ENCODE results near the gene SYNE2. TPM values are rescaled to one million over a fixed set of nuclear protein-coding genes. Genes with fewer than 3 reads are reported as not detected.
A peak's percentile ranks its signal among the peaks of the same experiment; 100 is the strongest.

The SYNE2 gene
- total and polyA plus RNA-seq, 4 donors, result 26.9 to 208 (median 67.9) TPM

DNA sequence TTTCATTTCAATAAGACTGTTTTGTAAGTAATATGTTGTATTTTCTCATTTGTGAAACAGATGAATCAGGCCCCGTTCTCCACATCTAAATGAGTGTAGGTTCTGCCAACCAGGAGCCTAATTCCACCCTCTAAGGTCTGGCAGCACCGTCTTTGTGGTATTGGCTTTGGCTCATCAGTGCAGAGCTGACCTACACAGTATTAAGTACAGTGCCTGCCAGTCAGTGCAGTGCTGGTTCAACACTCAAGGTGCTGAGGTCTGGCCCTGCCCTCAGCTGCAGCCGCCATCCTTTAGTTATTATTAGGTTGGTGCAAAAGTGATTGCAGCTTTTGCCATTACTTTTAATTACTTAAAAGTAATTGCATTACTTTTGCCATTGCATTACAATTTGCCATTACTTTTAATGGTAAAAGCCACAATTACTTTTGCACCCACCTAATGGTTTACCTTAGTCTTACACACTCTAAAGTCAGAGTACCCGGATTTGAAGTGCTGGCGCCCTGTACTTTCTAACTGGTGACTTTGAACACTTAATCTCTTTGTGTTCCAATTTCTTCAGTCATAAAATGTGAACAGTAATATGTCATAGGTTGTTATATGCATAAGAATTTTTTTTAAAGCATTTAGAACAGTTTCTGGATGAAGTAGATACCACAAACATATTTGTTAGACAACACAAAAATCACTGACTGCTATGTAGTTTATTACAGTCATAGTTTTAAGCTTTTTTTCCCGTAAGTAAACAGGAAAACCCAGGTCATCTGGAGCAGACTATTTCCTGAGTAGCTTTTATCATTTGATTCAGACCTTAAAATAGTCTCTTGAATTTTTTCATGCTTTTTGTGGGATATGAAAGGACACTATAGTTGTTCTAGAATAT lies 99.5 kb downstream of the SYNE2 start:
- Histone ChIP-seq H3K27ac (ENCODE audit: low read depth in 1 of 2, low read length in 1 of 2) (peak overlapping the region in 1 of 2 donors; percentile 45), H3K9me3 (ENCODE audit: control insufficient read depth in 4 of 4, insufficient read depth in 3 of 4, low read length in 3 of 4) (no peaks in the 10 kb centered on the region), H3K4me1 (ENCODE audit: control insufficient read depth in 5 of 5, insufficient read depth in 5 of 5, low read length in 5 of 5) (peaks cover 0 to 3% (median 0%) of the 10 kb centered on the region in 5 donors), H3K27me3 (ENCODE audit: control insufficient read depth in 3 of 3, insufficient read depth in 3 of 3, low read length in 2 of 3) (no peaks in the 10 kb centered on the region), H3K9ac (ENCODE audit: insufficient read depth in 1 of 2, low read length in 2 of 2) (no peak overlapping the region), H3K4me3 (no peak overlapping the region), H3K36me3 (ENCODE audit: control insufficient read depth in 4 of 4, insufficient read depth in 4 of 4, low read length in 4 of 4) (peaks cover 1 to 23% (median 10%) of the 10 kb centered on the region in 4 donors)
- DNase-seq (no peak), ATAC-seq (ENCODE audit: insufficient read depth, low FRiP score) (no peak)
- 81% methylated on average over 6 of the region's 6 CpGs for WGBS, 2 donors
- TF ChIP-seq, protein P1, sequence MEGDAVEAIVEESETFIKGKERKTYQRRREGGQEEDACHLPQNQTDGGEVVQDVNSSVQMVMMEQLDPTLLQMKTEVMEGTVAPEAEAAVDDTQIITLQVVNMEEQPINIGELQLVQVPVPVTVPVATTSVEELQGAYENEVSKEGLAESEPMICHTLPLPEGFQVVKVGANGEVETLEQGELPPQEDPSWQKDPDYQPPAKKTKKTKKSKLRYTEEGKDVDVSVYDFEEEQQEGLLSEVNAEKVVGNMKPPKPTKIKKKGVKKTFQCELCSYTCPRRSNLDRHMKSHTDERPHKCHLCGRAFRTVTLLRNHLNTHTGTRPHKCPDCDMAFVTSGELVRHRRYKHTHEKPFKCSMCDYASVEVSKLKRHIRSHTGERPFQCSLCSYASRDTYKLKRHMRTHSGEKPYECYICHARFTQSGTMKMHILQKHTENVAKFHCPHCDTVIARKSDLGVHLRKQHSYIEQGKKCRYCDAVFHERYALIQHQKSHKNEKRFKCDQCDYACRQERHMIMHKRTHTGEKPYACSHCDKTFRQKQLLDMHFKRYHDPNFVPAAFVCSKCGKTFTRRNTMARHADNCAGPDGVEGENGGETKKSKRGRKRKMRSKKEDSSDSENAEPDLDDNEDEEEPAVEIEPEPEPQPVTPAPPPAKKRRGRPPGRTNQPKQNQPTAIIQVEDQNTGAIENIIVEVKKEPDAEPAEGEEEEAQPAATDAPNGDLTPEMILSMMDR (IDR thresholded peaks at IDR 0.05; ENCODE audit: control extremely low read depth, extremely low read depth), result no peak

DNA sequence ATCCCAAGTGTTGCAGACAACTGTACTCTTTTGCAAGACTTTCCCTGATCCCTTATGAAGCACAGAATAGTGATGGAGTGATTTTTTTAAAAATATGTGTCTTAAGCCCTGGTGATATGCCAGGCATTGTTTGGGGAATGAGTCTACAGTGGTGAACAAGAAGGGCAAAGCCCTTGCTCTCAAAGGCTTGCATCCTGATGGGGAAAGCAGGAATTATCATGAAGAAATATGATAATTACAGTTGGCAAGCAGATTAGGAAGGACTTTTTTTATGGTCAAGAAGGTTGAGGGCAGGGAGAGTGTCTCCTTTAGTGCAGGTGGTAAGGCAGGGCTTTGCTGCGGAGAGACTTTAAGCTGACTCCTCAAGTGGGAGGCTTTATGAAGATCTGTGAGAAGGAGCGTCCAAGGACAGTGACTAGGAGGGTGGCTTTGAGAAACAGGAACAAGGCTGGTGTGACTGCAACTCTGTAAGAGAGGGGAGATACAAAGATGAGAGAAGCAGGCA lies 100.2 kb downstream of the SYNE2 start:
- peaks cover 1 to 26% (median 10%) of the 10 kb centered on the region in 4 donors for H3K36me3 ChIP-seq (ENCODE audit: control insufficient read depth in 4 of 4, insufficient read depth in 4 of 4, low read length in 4 of 4)
- DNase-seq (no peak), ATAC-seq (ENCODE audit: insufficient read depth, low FRiP score) (no peak)
- H3K27me3 ChIP-seq (ENCODE audit: control insufficient read depth in 3 of 3, insufficient read depth in 3 of 3, low read length in 2 of 3), result no peaks in the 10 kb centered on the region
- no peaks in the 10 kb centered on the region for H3K9me3 ChIP-seq (ENCODE audit: control insufficient read depth in 4 of 4, insufficient read depth in 3 of 4, low read length in 3 of 4)
- 92 to 95% methylated on average over 2 of the region's 2 CpGs for WGBS, 2 donors
- H3K27ac ChIP-seq (ENCODE audit: low read depth in 1 of 2, low read length in 1 of 2), result no peak overlapping the region
- TF ChIP-seq, protein P1 (IDR thresholded peaks at IDR 0.05; ENCODE audit: control extremely low read depth, extremely low read depth), result no peak
- H3K4me3 ChIP-seq, result no peak overlapping the region
- H3K4me1 ChIP-seq (ENCODE audit: control insufficient read depth in 5 of 5, insufficient read depth in 5 of 5, low read length in 5 of 5), result peaks cover 0 to 6% (median 0%) of the 10 kb centered on the region in 5 donors
- no peak overlapping the region for H3K9ac ChIP-seq (ENCODE audit: insufficient read depth in 1 of 2, low read length in 2 of 2)

DNA sequence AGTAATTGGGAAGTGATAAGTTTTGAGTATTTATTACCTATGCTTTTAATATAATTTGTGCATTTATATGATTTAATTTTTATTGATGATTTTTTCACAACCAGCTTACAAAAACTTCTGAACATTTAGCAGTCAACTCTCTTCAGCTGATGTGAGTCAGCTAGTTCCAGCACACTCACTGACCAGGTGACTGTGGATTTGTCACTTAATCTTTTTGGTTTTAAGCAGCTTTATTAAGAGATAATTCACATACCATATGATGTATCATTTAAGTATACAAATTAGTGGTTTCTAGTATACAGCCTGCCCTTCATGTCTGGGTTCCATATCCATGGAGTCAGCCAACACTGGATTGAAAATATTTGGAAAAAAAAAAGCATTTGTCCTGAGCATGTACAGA lies 103.5 kb downstream of the SYNE2 start:
- Histone ChIP-seq H3K27ac (ENCODE audit: low read depth in 1 of 2, low read length in 1 of 2) (no peak overlapping the region), H3K9me3 (ENCODE audit: control insufficient read depth in 4 of 4, insufficient read depth in 3 of 4, low read length in 3 of 4) (no peaks in the 10 kb centered on the region), H3K36me3 (ENCODE audit: control insufficient read depth in 4 of 4, insufficient read depth in 4 of 4, low read length in 4 of 4) (peaks cover 3 to 16% (median 5%) of the 10 kb centered on the region in 4 donors), H3K9ac (ENCODE audit: insufficient read depth in 1 of 2, low read length in 2 of 2) (no peak overlapping the region), H3K27me3 (ENCODE audit: control insufficient read depth in 3 of 3, insufficient read depth in 3 of 3, low read length in 2 of 3) (no peaks in the 10 kb centered on the region), H3K4me1 (ENCODE audit: control insufficient read depth in 5 of 5, insufficient read depth in 5 of 5, low read length in 5 of 5) (peaks cover 0 to 8% (median 0%) of the 10 kb centered on the region in 5 donors), H3K4me3 (no peak overlapping the region)
- ATAC-seq (ENCODE audit: insufficient read depth, low FRiP score), result no peak
- no peak for DNase-seq
- TF ChIP-seq, protein P1 (IDR thresholded peaks at IDR 0.05; ENCODE audit: control extremely low read depth, extremely low read depth), result no peak

Data from lung (tissue), 12 donors.